ENCODE results near the gene TUBA4A.

- no peak for TF ChIP-seq CTCF (IDR thresholded peaks at IDR 0.05)
- no peak for TF ChIP-seq POLR2A (IDR thresholded peaks at IDR 0.05)
- no peak for TF ChIP-seq EP300 (IDR thresholded peaks at IDR 0.05)
Observed at GRCh38 chr2:219250049-219250781, 3.5 kb downstream of the TUBA4A start.
